AML-193 (cell line): Measurements from ENCODE around the gene XRCC5.
A peak's percentile ranks its signal among the peaks of the same experiment; 100 is the strongest.

Source experiments
- DNase-seq, 2 experiments: peaks; one replicate each; lab custom pipeline; 2025; lab: John Stamatoyannopoulos, UW

The XRCC5 gene

GRCh38 chr2:216084547-216084946, 24.6 kb upstream of the XRCC5 start:
- no peak for DNase-seq

GRCh38 chr2:216086207-216086893, 22.8 kb upstream of the XRCC5 start:
- DNase-seq: no peak

- DNase-seq: no peak
Measured at GRCh38 chr2:216090369-216090786, 18.8 kb upstream of the XRCC5 start.

GRCh38 chr2:216092646-216093045, 16.5 kb upstream of the XRCC5 start:
- no peak for DNase-seq

GRCh38 chr2:216094701-216095100, 14.4 kb upstream of the XRCC5 start:
- DNase-seq: no peak

- no peak for DNase-seq
Measured at GRCh38 chr2:216098421-216099334, 10.5 kb upstream of the XRCC5 start.

- no peak for DNase-seq
Measured at GRCh38 chr2:216101109-216101508, 8.0 kb upstream of the XRCC5 start.

- DNase-seq: no peak
Measured at GRCh38 chr2:216103213-216103612, 5.9 kb upstream of the XRCC5 start.

GRCh38 chr2:216104691-216105090, 4.5 kb upstream of the XRCC5 start:
- DNase-seq: no peak

- no peak for DNase-seq
Measured at GRCh38 chr2:216107320-216107719, 1.8 kb upstream of the XRCC5 start.

- DNase-seq: no peak
Measured at GRCh38 chr2:216107760-216108159, 1.4 kb upstream of the XRCC5 start.

- no peak for DNase-seq
Measured at GRCh38 chr2:216108310-216108966, 710 bp upstream of the XRCC5 start.

GRCh38 chr2:216109962-216110614, 940 bp downstream of the XRCC5 start:
- DNase-seq: peak; percentile 47 to 66

- DNase-seq: no peak
Measured at GRCh38 chr2:216110620-216111019, 1.5 kb downstream of the XRCC5 start.

- no peak for DNase-seq
Measured at GRCh38 chr2:216111122-216111521, 2.0 kb downstream of the XRCC5 start.

- no peak for DNase-seq
Measured at GRCh38 chr2:216112926-216113325, 3.8 kb downstream of the XRCC5 start.

- no peak for DNase-seq
Measured at GRCh38 chr2:216113572-216113971, 4.4 kb downstream of the XRCC5 start.

GRCh38 chr2:216114382-216114713, 5.2 kb downstream of the XRCC5 start:
- no peak for DNase-seq

- DNase-seq: peak; percentile 96 to 97
Measured at GRCh38 chr2:216114714-216115531, 5.8 kb downstream of the XRCC5 start.

GRCh38 chr2:216116418-216116817, 7.3 kb downstream of the XRCC5 start:
- DNase-seq: no peak

GRCh38 chr2:216117561-216118340, 8.6 kb downstream of the XRCC5 start:
- DNase-seq: no peak
